Neuronal stem cell (in vitro differentiated cells): ENCODE measurements around the gene WHAMM.

Experiments used
- DNase-seq: peaks from one replicate; pipeline ENCODE4 v3.0.0-alpha.2; 2013; ENCODE audit warnings: low spot score
- H2AFZ ChIP-seq: one replicate; pipeline ENCODE4 v1.6.1; 2013; ENCODE audit warnings: mild to moderate bottlenecking, low read length, inconsistent platforms
- H2AK5ac ChIP-seq: 2 replicates; pipeline ENCODE4 v1.6.1; 2013; ENCODE audit warnings: low read depth, mild to moderate bottlenecking, inconsistent platforms, low read length, moderate library complexity, mixed read lengths
- H2BK120ac ChIP-seq: 2 replicates; pipeline ENCODE4 v1.6.1; 2013; ENCODE audit warnings: low read depth, mild to moderate bottlenecking, inconsistent platforms, low read length, moderate library complexity, mixed read lengths
- H2BK12ac ChIP-seq: one replicate; pipeline ENCODE4 v1.6.1; 2013; ENCODE audit warnings: low read length, inconsistent platforms
- H2BK15ac ChIP-seq: 2 replicates; pipeline ENCODE4 v1.6.1; 2013; ENCODE audit warnings: mild to moderate bottlenecking, low read length, inconsistent platforms, mixed read lengths
- H2BK5ac ChIP-seq: one replicate; pipeline ENCODE4 v1.6.1; 2013; ENCODE audit warnings: inconsistent platforms, mild to moderate bottlenecking, low read length, moderate library complexity
- H3K14ac ChIP-seq: one replicate; pipeline ENCODE4 v1.6.1; 2013; ENCODE audit warnings: low read length, inconsistent platforms
- H3K18ac ChIP-seq: 2 replicates; pipeline ENCODE4 v1.6.1; 2013; ENCODE audit warnings: low read length, inconsistent platforms
- H3K23ac ChIP-seq: 2 replicates; pipeline ENCODE4 v1.6.1; 2013; ENCODE audit warnings: low read depth, mild to moderate bottlenecking, mixed read lengths, low read length, inconsistent platforms; ENCODE audit not compliant: poor library complexity
- H3K27ac ChIP-seq: replicated peaks from 3 replicates; pipeline ENCODE4 v1.5.1; 2013; ENCODE audit warnings: low read length, inconsistent platforms
- H3K27me3 ChIP-seq, 3 experiments: 2 replicates each; pipeline ENCODE4 v1.6.1; 2013; ENCODE audit warnings: low read length in 3 of 3, mild to moderate bottlenecking in 2 of 3, inconsistent platforms in 1 of 3, low read depth in 1 of 3, mixed read lengths in 1 of 3, moderate library complexity in 1 of 3; ENCODE audit not compliant: control insufficient read depth in 3 of 3, insufficient read depth in 3 of 3
- H3K36me3 ChIP-seq, 2 donors: replicated peaks in 1 of 2; 2 replicates each; pipeline ENCODE4 v1.6.1; 2013; ENCODE audit warnings: low read length in 2 of 2; ENCODE audit not compliant: control insufficient read depth in 2 of 2, insufficient read depth in 2 of 2
- H3K4ac ChIP-seq: 2 replicates; pipeline ENCODE4 v1.6.1; 2013; ENCODE audit warnings: inconsistent platforms, mild to moderate bottlenecking, low read length, moderate library complexity
- H3K4me1 ChIP-seq, 2 donors: 1 replicate in 1 of 2; 2 replicates in 1 of 2; pipeline ENCODE4 v1.6.1; 2013; ENCODE audit warnings: low read length in 2 of 2, low read depth in 1 of 2; ENCODE audit not compliant: control insufficient read depth in 2 of 2, insufficient read depth in 1 of 2
- H3K4me2 ChIP-seq: one replicate; pipeline ENCODE4 v1.6.1; 2013; ENCODE audit warnings: mild to moderate bottlenecking, low read length, inconsistent platforms; ENCODE audit not compliant: insufficient read depth, poor library complexity, severe bottlenecking
- H3K4me3 ChIP-seq, 2 donors: 2 replicates each; pipeline ENCODE4 v1.5.1; 2013; ENCODE audit warnings: low read length in 2 of 2, mild to moderate bottlenecking in 2 of 2, inconsistent platforms in 1 of 2, moderate library complexity in 1 of 2
- H3K79me1 ChIP-seq: one replicate; pipeline ENCODE4 v1.6.1; 2013; ENCODE audit warnings: low read depth, mild to moderate bottlenecking, inconsistent platforms, low read length, moderate library complexity
- H3K9ac ChIP-seq: one replicate; pipeline ENCODE4 v1.6.1; 2013; ENCODE audit warnings: mild to moderate bottlenecking, low read depth, low read length, inconsistent platforms; ENCODE audit not compliant: poor library complexity
- H3K9me3 ChIP-seq, 2 donors: replicated peaks in 1 of 2; 2 replicates each; pipeline versions ENCODE3 to v1.6.1; 2013; ENCODE audit warnings: low read length in 2 of 2, mild to moderate bottlenecking in 2 of 2, inconsistent platforms in 1 of 2, low read depth in 1 of 2, mixed read lengths in 1 of 2, moderate library complexity in 1 of 2; ENCODE audit not compliant: control insufficient read depth in 2 of 2, insufficient read depth in 1 of 2
- H4K8ac ChIP-seq: one replicate; pipeline ENCODE4 v1.6.1; 2013; ENCODE audit warnings: low read depth, mild to moderate bottlenecking, inconsistent platforms, low read length, moderate library complexity
- H4K91ac ChIP-seq: one replicate; pipeline ENCODE4 v1.6.1; 2013; ENCODE audit warnings: low read length, low read depth, mild to moderate bottlenecking, inconsistent platforms; ENCODE audit not compliant: poor library complexity
- WGBS, 2 donors: extraction: QIAGEN DNeasy Blood & Tissue Kit; methylation state at CpG; one replicate each; pipeline ENCODE4 v1.1.7; 2013; ENCODE audit warnings: missing lambda C conversion rate in 2 of 2, mixed read lengths in 1 of 2; ENCODE audit not compliant: insufficient read length in 2 of 2, insufficient replicate concordance in 1 of 2; ENCODE audit errors: extremely low coverage in 2 of 2; 5-methylcytosine and 5-hydroxymethylcytosine counted together

WHAMM gene

DNA sequence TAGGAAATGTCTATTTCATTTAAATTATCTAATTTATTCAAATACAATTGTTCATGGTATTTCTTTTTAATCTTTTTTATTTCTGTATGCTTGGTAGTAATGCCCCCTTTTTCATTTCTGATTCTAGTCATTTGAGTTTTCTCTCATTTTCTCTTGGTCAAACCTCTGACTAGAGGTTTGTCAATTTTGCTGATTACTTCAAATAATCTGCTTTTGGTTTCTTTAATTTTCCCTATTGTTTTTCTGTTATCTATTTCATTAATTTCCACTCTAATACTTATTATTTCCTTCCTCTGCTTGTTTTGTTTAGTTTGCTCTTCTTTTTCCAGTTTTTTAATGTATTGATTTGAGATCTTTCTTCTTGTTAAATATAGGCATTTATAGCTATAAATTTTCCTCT lies 15.7 kb upstream of the WHAMM start:
- no peak overlapping the region for H3K4ac ChIP-seq
- no peak overlapping the region for H2AFZ ChIP-seq
- no peaks in the 10 kb centered on the region for H3K4me1 ChIP-seq
- H3K27me3 ChIP-seq: no peaks in the 10 kb centered on the region
- H4K8ac ChIP-seq: no peak overlapping the region
- no peak overlapping the region for H2BK120ac ChIP-seq
- no peak overlapping the region for H3K27ac ChIP-seq
- H3K14ac ChIP-seq: no peak overlapping the region
- H3K4me3 ChIP-seq: no peak overlapping the region
- H3K4me2 ChIP-seq: no peak overlapping the region
- no peaks in the 10 kb centered on the region for H3K9me3 ChIP-seq
- H2BK5ac ChIP-seq: no peak overlapping the region
- H2BK15ac ChIP-seq: no peak overlapping the region
- no peak overlapping the region for H2AK5ac ChIP-seq
- no peak overlapping the region for H2BK12ac ChIP-seq
- H3K18ac ChIP-seq: no peak overlapping the region
- no peaks in the 10 kb centered on the region for H3K79me1 ChIP-seq
- no peaks in the 10 kb centered on the region for H3K36me3 ChIP-seq
- no peak overlapping the region for H4K91ac ChIP-seq
- no peak overlapping the region for H3K23ac ChIP-seq
- DNase-seq: no peak
- no peak overlapping the region for H3K9ac ChIP-seq

DNA sequence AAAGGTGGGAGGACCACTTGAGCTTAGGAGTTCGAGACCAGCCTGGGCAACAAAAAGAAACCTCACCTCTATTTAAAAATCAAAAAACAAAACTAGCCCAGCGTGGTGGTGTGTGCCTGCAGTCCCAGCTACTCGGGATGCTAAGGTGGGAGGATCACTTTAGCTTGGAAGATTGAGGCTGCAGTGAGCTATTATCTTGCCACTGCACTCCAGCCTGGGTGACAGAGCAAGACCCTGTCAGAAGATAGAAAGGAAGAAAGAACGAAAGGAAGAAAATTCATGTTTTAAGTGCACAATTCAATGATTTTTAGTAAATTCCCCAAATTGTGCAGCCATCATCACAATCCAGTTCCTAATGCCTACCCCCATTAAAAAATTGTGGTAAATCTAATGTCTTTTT lies 11.3 kb upstream of the WHAMM start:
- no peak overlapping the region for H2BK15ac ChIP-seq
- H3K9me3 ChIP-seq: no peaks in the 10 kb centered on the region
- H2BK12ac ChIP-seq: no peak overlapping the region
- H3K4me2 ChIP-seq: no peak overlapping the region
- H2BK5ac ChIP-seq: no peak overlapping the region
- no peak overlapping the region for H4K8ac ChIP-seq
- H3K9ac ChIP-seq: no peak overlapping the region
- H3K4ac ChIP-seq: no peak overlapping the region
- H3K23ac ChIP-seq: no peak overlapping the region
- H3K4me3 ChIP-seq: no peak overlapping the region
- H3K79me1 ChIP-seq: no peaks in the 10 kb centered on the region
- no peak overlapping the region for H4K91ac ChIP-seq
- DNase-seq: no peak
- no peak overlapping the region for H2AK5ac ChIP-seq
- H3K27me3 ChIP-seq: peaks cover 0 to 25% (median 10%) of the 10 kb centered on the region in 3 experiments
- H2AFZ ChIP-seq: no peak overlapping the region
- no CpG with 5 or more reads among the region's 4 CpGs for WGBS, 2 donors
- H3K4me1 ChIP-seq: no peaks in the 10 kb centered on the region
- no peak overlapping the region for H3K27ac ChIP-seq
- H2BK120ac ChIP-seq: no peak overlapping the region
- H3K14ac ChIP-seq: no peak overlapping the region
- no peak overlapping the region for H3K18ac ChIP-seq
- no peaks in the 10 kb centered on the region for H3K36me3 ChIP-seq

GRCh38 chr15:82798531-82799166 lies 10.8 kb upstream of the WHAMM start:
- Histone ChIP-seq H4K91ac (no peak overlapping the region), H2AK5ac (no peak overlapping the region), H4K8ac (no peak overlapping the region), H3K79me1 (no peaks in the 10 kb centered on the region), H3K4me3 (no peak overlapping the region), H2BK12ac (no peak overlapping the region), H3K9ac (no peak overlapping the region), H2BK15ac (no peak overlapping the region), H3K4ac (no peak overlapping the region), H3K9me3 (no peaks in the 10 kb centered on the region), H3K27ac (no peak overlapping the region), H3K4me1 (no peaks in the 10 kb centered on the region), H3K4me2 (no peak overlapping the region), H2BK5ac (no peak overlapping the region), H3K27me3 (peaks cover 0 to 29% (median 11%) of the 10 kb centered on the region in 3 experiments), H2BK120ac (no peak overlapping the region), H3K23ac (no peak overlapping the region), H3K14ac (no peak overlapping the region), H3K36me3 (no peaks in the 10 kb centered on the region), H3K18ac (no peak overlapping the region), H2AFZ (no peak overlapping the region)
- no CpG with 5 or more reads among the region's 5 CpGs for WGBS, 2 donors
- no peak for DNase-seq

GRCh38 chr15:82799183-82799841 lies 10.1 kb upstream of the WHAMM start:
- no peaks in the 10 kb centered on the region for H3K9me3 ChIP-seq
- H2BK15ac ChIP-seq: no peak overlapping the region
- H2BK12ac ChIP-seq: no peak overlapping the region

More at GRCh38 chr15:82799183-82799841, 10.1 kb upstream of the WHAMM start:
- H4K91ac ChIP-seq: no peak overlapping the region
- no peak overlapping the region for H3K23ac ChIP-seq
- no peak overlapping the region for H3K9ac ChIP-seq
- H3K4me1 ChIP-seq: no peaks in the 10 kb centered on the region
- H3K27ac ChIP-seq: no peak overlapping the region
- H3K4ac ChIP-seq: no peak overlapping the region
- no peak overlapping the region for H2BK120ac ChIP-seq
- no peak overlapping the region for H2AFZ ChIP-seq
- H3K14ac ChIP-seq: no peak overlapping the region
- peaks cover 0 to 29% (median 11%) of the 10 kb centered on the region in 3 experiments for H3K27me3 ChIP-seq
- H3K4me3 ChIP-seq: no peak overlapping the region
- H3K4me2 ChIP-seq: no peak overlapping the region
- H3K36me3 ChIP-seq: no peaks in the 10 kb centered on the region
- DNase-seq: no peak
- no peak overlapping the region for H4K8ac ChIP-seq
- H2BK5ac ChIP-seq: no peak overlapping the region
- WGBS, 2 donors: no CpG with 5 or more reads among the region's 7 CpGs
- no peak overlapping the region for H3K18ac ChIP-seq
- H2AK5ac ChIP-seq: no peak overlapping the region
- no peaks in the 10 kb centered on the region for H3K79me1 ChIP-seq
